Transverse colon (tissue), 4 donors: ENCODE measurements around the gene GNAI3. TPM values are rescaled to one million over a fixed set of nuclear protein-coding genes. Genes with fewer than 3 reads are reported as not detected.

Experiments used
- DNase-seq: peaks from one replicate; pipeline ENCODE4 v3.0.0-alpha.2; 2019
- H3K27ac ChIP-seq, 4 donors: fragments of 200-600 bp; sonication (generic); 2 replicates each; pipeline ENCODE4 v1.5.1; 2016 to 2018; ENCODE audit warnings: inconsistent platforms in 4 of 4
- H3K27me3 ChIP-seq: fragments of 200-600 bp; sonication (generic); 2 replicates; pipeline ENCODE4 v1.5.1; 2017; ENCODE audit warnings: inconsistent platforms
- H3K36me3 ChIP-seq, 4 donors: fragments of 200-600 bp; sonication (generic); 2 replicates each; pipeline ENCODE4 v1.5.1; 2017 to 2019; ENCODE audit warnings: inconsistent platforms in 4 of 4
- H3K4me1 ChIP-seq, 4 donors: fragments of 200-600 bp; sonication (generic); 2 replicates each; pipeline ENCODE4 v1.5.1; 2017 to 2020; ENCODE audit warnings: inconsistent platforms in 4 of 4
- H3K4me3 ChIP-seq, 4 donors: fragments of 200-600 bp; sonication (generic); 1 replicate in 1 of 4; 2 replicates in 3 of 4; pipeline versions ENCODE4 v1.5.1 to v1.6.1; 2017 to 2019; ENCODE audit warnings: inconsistent platforms in 4 of 4
- H3K9me3 ChIP-seq, 2 donors: fragments of 200-600 bp; sonication (generic); 2 replicates each; pipeline ENCODE4 v1.5.1; 2017 to 2019; ENCODE audit warnings: inconsistent platforms in 2 of 2
- EP300 ChIP-seq: sonication (generic); formaldehyde crosslinking; IDR thresholded peaks from one replicate; pipeline ENCODE4 v1.6.1; 2017; ENCODE audit warnings: antibody characterized with exemption, low read depth
- POLR2A ChIP-seq: fragments of 450-650 bp; IDR thresholded peaks from one replicate; pipeline ENCODE4 v1.6.1; 2016; ENCODE audit warnings: antibody characterized with exemption, mild to moderate bottlenecking, moderate library complexity
- POLR2AphosphoS5 ChIP-seq, 3 donors: sonication (generic); formaldehyde crosslinking; IDR thresholded peaks; one replicate each; pipeline ENCODE4 v1.6.1; 2016; ENCODE audit warnings: antibody characterized with exemption in 3 of 3
- WGBS, 2 donors: methylation state at CpG; one replicate each; pipeline ENCODE4 v1.1.5; 2018; ENCODE audit warnings: low coverage in 1 of 2; 5-methylcytosine and 5-hydroxymethylcytosine counted together
- in situ Hi-C, 4 donors: fragments of 200-750 bp; cut with MboI; loops; one replicate each; pipeline versions ENCODE4 v1.15.0 to v1.15.1; 2017; ENCODE audit warnings: low sequenced_read_pairs in 3 of 4, low pct_ligation_motif_present in 1 of 4, low pct_unique_long_range_greater_than_20kb in 1 of 4
- intact Hi-C: fragments of 100-400 bp; cut with DNase I; formaldehyde crosslinking; loops from one replicate; pipeline ENCODE4 v1.15.1; 2023; ENCODE audit warnings: low total_unique reads
- total RNA-seq, 4 donors: library from RNA; depleted of rRNA; stranded (reverse); fragments of >200 nt; gene quantifications; one replicate each; pipeline ENCODE4 v1.1.0, GENCODE V29; 2016
- TF ChIP-seq, protein P1 (sequence below), 5 experiments: fragments of 200-600 bp in 3 of 5; fragments of 450-650 bp in 2 of 5; sonication (generic) in 3 of 5; IDR thresholded peaks; 1 replicate in 2 of 5; 2 replicates in 3 of 5; pipeline ENCODE4 v1.5.1; 2016 to 2017; ENCODE audit warnings: antibody characterized with exemption in 5 of 5, inconsistent platforms in 3 of 5, mild to moderate bottlenecking in 2 of 5, moderate library complexity in 1 of 5

The GNAI3 gene
- total RNA-seq, 4 donors from 2014 or later: 2.2 to 7.5 (median 5.1) TPM

DNA sequence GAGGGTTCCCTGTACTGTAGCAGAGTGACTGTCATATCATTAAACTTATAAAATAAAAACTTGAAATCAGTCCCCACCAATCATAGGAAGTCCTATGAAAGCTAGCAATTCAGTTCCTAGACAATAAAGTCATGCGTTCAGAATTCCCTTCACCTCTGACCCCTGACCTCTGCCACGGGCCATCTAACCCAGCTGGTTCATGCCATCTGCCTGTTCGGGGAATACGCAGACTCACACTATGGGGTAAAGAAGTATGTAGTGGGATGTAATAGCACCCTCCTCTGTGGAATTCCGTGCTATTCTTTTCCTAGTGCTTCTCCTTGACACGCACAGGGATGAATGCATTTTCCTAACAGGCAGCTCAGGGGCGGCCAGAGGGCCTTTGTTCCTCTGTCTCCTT is 109.6 kb downstream of the GNAI3 start:
- in situ Hi-C loops: loop anchor here in 3 of 4 donors (10.0 to 25.0 kb wide), 3 partner anchors 117 to 329 kb away; partner anchors contain the start of gene AHCYL1 (in 3 of the 3)
- Histone ChIP-seq H3K27me3 (no peaks in the 10 kb centered on the region), H3K27ac (no peak overlapping the region), H3K36me3 (no peaks in the 10 kb centered on the region), H3K4me3 (no peak overlapping the region), H3K9me3 (no peaks in the 10 kb centered on the region), H3K4me1 (peaks cover 7 to 14% (median 10%) of the 10 kb centered on the region in 4 donors)
- intact Hi-C loops: loop anchor here (10.0 kb wide), 1 partner anchor 327 kb away; the partner anchor contains the start of gene AHCYL1
- 63 to 78% methylated on average over 5 to 7 of the region's 7 CpGs for WGBS, 2 donors
- DNase-seq: no peak
- TF ChIP-seq POLR2A (no peak), EP300 (no peak), POLR2AphosphoS5 (IDR thresholded peaks at IDR 0.05) (no peak)
- TF ChIP-seq, protein P1, sequence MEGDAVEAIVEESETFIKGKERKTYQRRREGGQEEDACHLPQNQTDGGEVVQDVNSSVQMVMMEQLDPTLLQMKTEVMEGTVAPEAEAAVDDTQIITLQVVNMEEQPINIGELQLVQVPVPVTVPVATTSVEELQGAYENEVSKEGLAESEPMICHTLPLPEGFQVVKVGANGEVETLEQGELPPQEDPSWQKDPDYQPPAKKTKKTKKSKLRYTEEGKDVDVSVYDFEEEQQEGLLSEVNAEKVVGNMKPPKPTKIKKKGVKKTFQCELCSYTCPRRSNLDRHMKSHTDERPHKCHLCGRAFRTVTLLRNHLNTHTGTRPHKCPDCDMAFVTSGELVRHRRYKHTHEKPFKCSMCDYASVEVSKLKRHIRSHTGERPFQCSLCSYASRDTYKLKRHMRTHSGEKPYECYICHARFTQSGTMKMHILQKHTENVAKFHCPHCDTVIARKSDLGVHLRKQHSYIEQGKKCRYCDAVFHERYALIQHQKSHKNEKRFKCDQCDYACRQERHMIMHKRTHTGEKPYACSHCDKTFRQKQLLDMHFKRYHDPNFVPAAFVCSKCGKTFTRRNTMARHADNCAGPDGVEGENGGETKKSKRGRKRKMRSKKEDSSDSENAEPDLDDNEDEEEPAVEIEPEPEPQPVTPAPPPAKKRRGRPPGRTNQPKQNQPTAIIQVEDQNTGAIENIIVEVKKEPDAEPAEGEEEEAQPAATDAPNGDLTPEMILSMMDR (IDR thresholded peaks at IDR 0.05): no peak

GRCh38 chr1:109658533-109659042 is 110.2 kb downstream of the GNAI3 start:
- in situ Hi-C loops: loop anchor here in 3 of 4 donors (10.0 to 25.0 kb wide), 3 partner anchors 116 to 329 kb away; partner anchors contain the start of gene AHCYL1 (in 3 of the 3)
- WGBS, 2 donors: 40 to 52% methylated on average over 1 to 3 of the region's 3 CpGs

GRCh38 chr1:109659145-109659544 is 110.7 kb downstream of the GNAI3 start:
- H3K36me3 ChIP-seq: no peaks in the 10 kb centered on the region
- WGBS, 2 donors: 45 to 74% methylated on average over 2 of the region's 2 CpGs
- DNase-seq: no peak

More at GRCh38 chr1:109658533-109659042, 110.2 kb downstream of the GNAI3 start:
- no peak for DNase-seq
- intact Hi-C loops: loop anchor here (10.0 kb wide), 1 partner anchor 326 kb away; the partner anchor contains the start of gene AHCYL1
- Histone ChIP-seq H3K4me3 (no peak overlapping the region), H3K27ac (no peak overlapping the region), H3K36me3 (no peaks in the 10 kb centered on the region), H3K4me1 (peaks cover 7 to 14% (median 10%) of the 10 kb centered on the region in 4 donors), H3K9me3 (no peaks in the 10 kb centered on the region), H3K27me3 (no peaks in the 10 kb centered on the region)
- TF ChIP-seq POLR2A (no peak), EP300 (no peak), POLR2AphosphoS5 (IDR thresholded peaks at IDR 0.05) (no peak)
- TF ChIP-seq, protein P1 (IDR thresholded peaks at IDR 0.05): no peak

More at GRCh38 chr1:109659145-109659544, 110.7 kb downstream of the GNAI3 start:
- no peaks in the 10 kb centered on the region for H3K27me3 ChIP-seq
- H3K9me3 ChIP-seq: no peaks in the 10 kb centered on the region
- intact Hi-C loops (loop anchor here (10.0 kb wide), 1 partner anchor 326 kb away; the partner anchor contains the start of gene AHCYL1), in situ Hi-C loops (loop anchor here in 3 of 4 donors (10.0 to 25.0 kb wide), 3 partner anchors 116 to 328 kb away; partner anchors contain the start of gene AHCYL1 (in 3 of the 3))
- H3K27ac ChIP-seq: no peak overlapping the region
- H3K4me1 ChIP-seq: peaks cover 7 to 14% (median 10%) of the 10 kb centered on the region in 4 donors
- TF ChIP-seq POLR2A (no peak), POLR2AphosphoS5 (IDR thresholded peaks at IDR 0.05) (no peak), EP300 (no peak)
- TF ChIP-seq, protein P1 (IDR thresholded peaks at IDR 0.05): no peak
- H3K4me3 ChIP-seq: no peak overlapping the region
